ENCODE measurements around the gene LRP8.

Gene LRP8

GRCh38 chr1:53321776-53322602, 5.9 kb downstream of the LRP8 start:
- no peak for DNase-seq (ENCODE audit: low read depth in 2 of 2)

GRCh38 chr1:53321366-53321765, 6.5 kb downstream of the LRP8 start:
- DNase-seq (ENCODE audit: low read depth in 2 of 2) = no peak

GRCh38 chr1:53320646-53321045, 7.2 kb downstream of the LRP8 start:
- DNase-seq (ENCODE audit: low read depth in 2 of 2) = no peak

GRCh38 chr1:53319296-53320101, 8.4 kb downstream of the LRP8 start:
- no peak for DNase-seq (ENCODE audit: low read depth in 2 of 2)

DNA sequence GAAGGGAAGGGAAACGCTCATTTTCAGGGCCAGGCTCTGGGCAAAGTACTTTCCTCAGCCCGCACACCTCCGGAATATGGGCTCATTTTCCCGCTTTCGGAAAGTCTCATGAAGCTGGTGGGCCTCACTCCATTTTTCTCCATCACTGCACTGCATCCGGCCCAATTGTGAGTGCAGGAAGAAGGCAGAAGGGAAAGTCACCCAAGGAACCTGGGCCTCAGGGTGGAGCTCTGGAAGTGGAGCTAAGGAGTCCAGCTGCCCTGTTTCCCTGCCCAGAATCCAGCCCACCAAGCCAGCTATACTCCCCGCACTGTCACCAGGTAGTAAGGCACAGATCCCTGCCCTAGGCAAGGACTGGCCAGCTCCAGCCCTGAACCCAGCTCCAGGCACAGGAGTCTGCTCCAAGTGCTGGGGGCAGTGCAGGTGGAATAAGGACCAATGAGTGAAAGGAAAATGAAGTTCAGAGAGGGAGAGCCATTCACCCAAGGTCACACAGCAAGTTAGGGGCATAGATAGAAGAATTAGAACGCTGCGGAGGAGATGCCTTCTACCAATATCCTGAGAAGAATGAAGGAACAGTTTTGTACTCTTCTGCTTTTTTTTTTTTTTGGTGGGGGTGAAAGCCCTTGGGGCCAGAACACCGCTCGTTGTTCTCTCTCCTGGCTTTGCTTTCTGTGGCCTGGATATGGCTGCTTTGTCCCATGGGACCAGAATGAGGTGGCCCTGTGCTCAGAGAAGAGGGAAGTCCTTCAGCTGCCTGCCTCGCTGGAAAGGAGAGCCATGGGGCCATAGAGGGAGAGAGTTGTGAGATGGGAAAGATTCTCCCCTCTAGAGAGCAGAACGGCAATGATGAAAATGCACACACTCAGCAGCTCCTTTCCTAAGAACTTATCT, 10.0 kb downstream of the LRP8 start:
- DNase-seq (ENCODE audit: low read depth in 2 of 2) = no peak

DNA sequence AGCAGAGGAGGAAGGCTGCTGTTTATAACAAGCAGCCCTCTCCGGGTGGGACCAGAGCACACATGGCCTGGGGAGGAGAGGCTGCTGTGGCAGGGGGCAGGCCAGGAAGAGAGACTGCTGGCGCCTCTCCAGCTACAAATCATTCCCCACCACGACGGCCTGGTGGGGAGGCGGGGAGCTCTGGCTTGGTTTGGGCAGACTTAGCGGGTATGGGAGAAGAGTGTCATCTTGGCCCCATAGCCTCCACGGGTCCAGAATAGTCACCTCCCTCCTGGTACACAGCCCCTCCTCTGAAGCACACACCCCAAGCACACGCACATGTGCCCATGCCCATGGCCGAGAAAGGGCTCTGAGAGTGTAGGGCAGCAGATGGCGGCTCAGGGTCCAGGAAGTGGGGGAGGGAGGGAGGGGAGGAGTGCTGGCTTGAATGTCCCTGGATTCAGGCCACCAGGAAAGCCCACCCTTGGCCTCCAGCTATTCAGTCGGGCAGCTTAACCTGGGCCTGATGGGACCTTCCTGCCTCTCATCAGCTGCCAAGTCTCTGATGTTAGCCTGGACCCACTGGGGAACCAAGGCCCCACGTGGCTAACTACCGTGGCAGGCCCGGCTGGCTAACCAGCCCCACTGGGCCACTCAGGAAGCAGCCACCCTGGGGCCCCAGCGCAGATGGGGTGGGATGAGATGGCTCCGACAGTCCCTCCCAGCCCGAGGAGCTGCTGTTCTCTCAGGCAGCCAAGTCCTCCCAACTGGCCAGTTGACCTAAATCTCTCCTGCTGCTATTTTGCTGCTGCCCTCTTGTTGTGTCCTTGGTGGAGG, 10.9 kb downstream of the LRP8 start:
- no peak for DNase-seq (ENCODE audit: low read depth in 2 of 2)

DNA sequence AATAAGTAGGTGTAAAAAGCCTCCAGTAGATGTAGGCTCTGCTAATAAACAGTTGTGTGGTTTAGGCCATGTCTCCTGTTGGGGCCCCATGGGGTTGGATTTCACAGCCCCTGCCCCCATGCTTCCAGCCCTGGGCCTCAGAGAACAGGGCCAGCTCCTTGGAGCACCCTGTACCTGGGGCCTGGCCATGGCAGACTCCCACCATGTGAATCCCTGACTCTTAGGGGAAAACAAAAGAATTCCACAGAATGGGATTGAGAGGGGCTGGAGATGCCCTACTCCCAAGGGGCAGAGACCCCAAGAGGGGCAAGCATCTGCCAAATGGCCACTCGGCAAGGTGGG, 11.5 kb downstream of the LRP8 start:
- DNase-seq (ENCODE audit: low read depth in 2 of 2) = no peak

- no peak for DNase-seq (ENCODE audit: low read depth in 2 of 2)
Measured at GRCh38 chr1:53315456-53316423, 12.1 kb downstream of the LRP8 start.

GRCh38 chr1:53315046-53315445, 12.8 kb downstream of the LRP8 start:
- DNase-seq (ENCODE audit: low read depth in 2 of 2) = no peak

GRCh38 chr1:53314606-53315005, 13.3 kb downstream of the LRP8 start:
- DNase-seq (ENCODE audit: low read depth in 2 of 2) = no peak

DNA sequence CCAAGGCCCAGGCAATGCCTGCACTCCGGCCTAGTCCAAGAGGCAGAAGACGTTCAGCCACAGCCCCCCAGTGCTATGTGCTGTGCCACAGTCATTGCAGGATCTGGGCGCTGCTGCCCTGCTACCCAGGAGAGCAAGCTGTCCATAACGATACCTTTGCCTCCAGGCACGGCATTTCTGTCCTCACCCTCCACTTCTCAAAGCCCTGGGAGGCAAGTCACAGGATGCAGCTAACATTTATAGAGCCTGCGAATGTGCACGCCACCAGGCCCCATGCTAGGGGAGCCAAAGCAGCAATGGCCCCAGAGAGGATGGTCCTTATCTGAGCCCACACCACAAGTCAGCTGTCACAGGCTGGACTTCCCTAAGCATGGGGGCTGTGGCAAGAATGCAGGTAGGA, 13.8 kb downstream of the LRP8 start:
- no peak for DNase-seq (ENCODE audit: low read depth in 2 of 2)

DNA sequence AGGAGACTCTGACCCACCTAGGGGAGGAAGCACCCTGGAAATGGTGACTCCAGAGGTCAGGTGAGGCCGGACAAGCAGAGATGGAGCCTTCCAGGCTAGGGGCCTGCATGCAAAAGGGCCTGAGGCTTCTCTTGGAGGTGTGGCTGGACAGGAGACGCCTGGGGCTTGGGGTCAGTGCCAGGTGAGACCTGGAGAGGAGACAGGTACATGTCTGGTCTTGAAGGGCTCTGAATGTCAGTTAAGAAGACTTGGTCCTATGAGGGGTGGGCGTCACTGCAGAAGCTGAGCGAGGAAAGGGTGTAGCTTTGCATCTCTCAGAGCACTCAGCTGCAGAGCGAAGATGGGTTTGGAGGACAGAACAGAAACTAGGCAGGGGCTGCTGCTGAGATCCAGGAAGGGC, 14.3 kb downstream of the LRP8 start:
- no peak for DNase-seq (ENCODE audit: low read depth in 2 of 2)

DNA sequence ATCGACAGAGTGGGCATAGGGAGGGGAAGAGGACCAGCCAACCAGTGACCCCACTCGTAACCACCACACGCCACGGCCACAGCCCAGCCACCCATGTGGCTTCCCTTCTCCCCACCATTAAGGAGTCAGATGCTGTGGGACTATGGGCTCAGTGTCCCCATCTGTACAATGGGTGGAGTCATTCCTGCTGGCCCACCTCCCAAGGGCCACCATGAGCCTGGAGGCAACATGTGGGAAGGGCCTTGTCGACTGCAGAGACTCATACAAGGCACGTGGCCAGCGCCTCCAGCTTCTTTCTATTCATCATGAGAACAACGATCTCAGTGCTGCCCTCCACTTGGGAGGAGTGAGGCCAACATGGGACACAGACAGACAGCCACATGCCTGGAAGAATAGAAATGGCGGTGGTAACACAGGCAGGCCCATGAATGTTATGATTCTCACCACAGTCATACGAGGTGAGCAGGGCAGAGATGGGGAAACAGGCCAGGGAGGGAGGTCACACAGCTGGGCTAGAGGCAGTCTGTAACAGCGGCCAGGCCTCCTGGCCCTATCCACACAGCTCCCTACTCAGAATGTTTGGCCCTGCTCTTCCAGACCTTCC, 16.1 kb downstream of the LRP8 start:
- no peak for DNase-seq (ENCODE audit: low read depth in 2 of 2)

DNA sequence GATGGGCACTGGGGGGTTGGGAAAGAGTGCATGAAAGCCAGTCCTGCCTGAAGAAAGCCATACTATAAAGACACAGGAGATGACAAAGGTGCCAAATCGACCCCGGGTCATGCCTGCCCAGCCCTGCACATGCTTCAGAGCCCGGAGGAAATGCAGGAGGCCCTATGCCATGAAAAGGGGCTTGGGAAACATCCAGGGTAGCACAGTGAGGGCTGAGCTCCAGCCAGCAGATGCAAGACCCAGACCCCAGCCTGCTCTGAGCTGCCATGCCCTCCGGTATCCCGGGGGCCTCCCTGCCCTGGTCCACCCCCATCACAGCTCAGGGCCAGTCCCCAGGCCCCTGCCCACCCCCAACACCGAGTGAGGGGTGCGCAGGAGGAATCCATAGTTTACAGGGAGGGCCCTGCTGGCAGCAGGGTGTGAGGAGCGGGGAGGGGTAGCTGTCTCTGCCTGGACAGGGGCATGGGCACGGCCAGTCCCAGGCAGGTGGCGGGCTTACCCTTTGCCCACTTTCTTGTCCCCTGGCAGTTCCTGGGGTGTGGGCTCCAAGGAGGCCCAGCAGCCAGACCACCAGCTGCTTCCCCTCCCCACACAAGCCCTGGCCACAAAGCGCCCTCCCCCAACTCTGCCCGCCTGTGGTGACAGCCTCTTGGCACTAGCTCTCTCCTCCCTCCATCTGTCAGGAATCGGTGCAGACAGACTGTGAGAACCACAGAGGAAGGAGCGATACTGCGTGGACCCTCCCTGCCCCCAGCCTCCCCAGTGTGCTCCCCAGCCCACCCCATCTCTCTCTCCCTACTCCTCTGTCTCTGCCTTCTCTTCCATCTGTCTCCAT, 16.8 kb downstream of the LRP8 start:
- DNase-seq (ENCODE audit: low read depth in 2 of 2) = no peak

GRCh38 chr1:53309802-53310201, 18.1 kb downstream of the LRP8 start:
- no peak for DNase-seq (ENCODE audit: low read depth in 2 of 2)

DNA sequence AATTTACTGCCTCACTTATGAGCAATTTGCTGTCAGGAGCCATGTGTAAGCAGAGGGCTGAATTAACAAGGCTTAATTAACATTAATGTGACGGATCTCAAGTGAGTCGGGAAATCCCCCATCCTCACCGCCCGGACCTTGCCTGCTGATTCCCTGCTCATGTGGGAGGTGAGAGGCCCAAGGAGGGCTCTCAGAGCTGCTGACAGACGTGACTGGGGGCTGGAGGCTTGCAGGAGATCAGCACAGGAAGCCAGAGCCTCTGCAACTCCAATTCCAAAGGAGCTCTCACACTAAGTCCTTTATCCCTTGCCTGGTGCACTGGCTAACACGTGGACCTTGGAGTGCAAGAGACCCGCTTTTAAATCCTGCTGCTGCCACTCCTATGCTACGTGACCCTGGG, 19.4 kb downstream of the LRP8 start:
- DNase-seq (ENCODE audit: low read depth in 2 of 2) = no peak

- no peak for DNase-seq (ENCODE audit: low read depth in 2 of 2)
Measured at GRCh38 chr1:53307037-53307436, 20.8 kb downstream of the LRP8 start.

GRCh38 chr1:53306168-53306567, 21.7 kb downstream of the LRP8 start:
- no peak for DNase-seq (ENCODE audit: low read depth in 2 of 2)

DNA sequence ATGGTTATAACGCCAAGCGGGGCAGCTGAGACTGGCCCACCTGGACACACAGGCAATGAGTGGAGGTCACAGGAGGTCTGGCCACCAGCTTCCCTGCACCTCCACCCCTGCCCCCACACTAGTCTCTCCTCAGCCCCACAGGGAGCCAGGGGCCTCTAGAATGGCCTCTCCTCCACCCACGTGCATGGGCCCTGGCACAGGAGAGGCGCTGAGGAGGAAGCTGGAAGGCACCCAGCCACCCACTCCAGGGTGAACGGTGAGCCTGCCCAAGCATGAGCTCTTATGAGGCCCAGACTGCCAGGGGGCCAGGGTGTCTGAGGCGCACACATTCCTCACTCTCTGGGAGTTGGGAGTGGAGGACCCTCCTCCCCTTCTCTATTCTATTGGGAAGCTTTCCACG, 22.2 kb downstream of the LRP8 start:
- DNase-seq (ENCODE audit: low read depth in 2 of 2) = no peak

Data from stimulated activated CD4-positive, alpha-beta T cell treated with anti-CD3 and anti-CD28 coated beads, Interleukin-1b, Interleukin-23, amount 100 ng/mL, for 1 hour (primary cell).